IPS-20b (cell line): ENCODE data around the gene ANKRD2.
"Not testable (repeated sequence)": the region's sequence is repeated elsewhere in the genome, so short reads cannot be mapped to it uniquely, and the experiment has no call there.

Experiments used
- H3K27ac ChIP-seq: one replicate; pipeline ENCODE4 v1.5.1; 2013; ENCODE audit warnings: low read length
- H3K27me3 ChIP-seq: 2 replicates; pipeline ENCODE4 v1.6.1; 2013; ENCODE audit warnings: mild to moderate bottlenecking, low read length, inconsistent platforms; ENCODE audit not compliant: insufficient read depth
- H3K36me3 ChIP-seq: 2 replicates; pipeline ENCODE4 v1.6.1; 2013; ENCODE audit warnings: low read depth, mild to moderate bottlenecking, inconsistent platforms, low read length, moderate library complexity; ENCODE audit not compliant: insufficient read depth
- H3K4me1 ChIP-seq: 2 replicates; pipeline ENCODE4 v1.6.1; 2013; ENCODE audit warnings: mild to moderate bottlenecking, control low read depth, inconsistent platforms, low read length, moderate library complexity; ENCODE audit not compliant: insufficient read depth
- H3K4me3 ChIP-seq: 2 replicates; pipeline ENCODE4 v1.5.1; 2013; ENCODE audit warnings: mild to moderate bottlenecking, low read length, inconsistent platforms
- H3K9ac ChIP-seq: 2 replicates; pipeline ENCODE4 v1.6.1; 2013; ENCODE audit warnings: low read depth, mild to moderate bottlenecking, inconsistent platforms, low read length, moderate library complexity
- H3K9me3 ChIP-seq: 2 replicates; pipeline ENCODE4 v1.6.1; 2013; ENCODE audit warnings: mild to moderate bottlenecking, low read depth, low read length, inconsistent platforms; ENCODE audit not compliant: insufficient read depth

Gene ANKRD2

GRCh38 chr10:97564776-97565175, 7.8 kb upstream of the ANKRD2 start:
- H3K36me3 ChIP-seq = no peaks in the 10 kb centered on the region; the same call in 1 of the 2 replicates
- H3K9me3 ChIP-seq = no peaks in the 10 kb centered on the region
- no peak overlapping the region for H3K4me3 ChIP-seq
- H3K9ac ChIP-seq = no peak overlapping the region
- no peaks in the 10 kb centered on the region for H3K4me1 ChIP-seq
- H3K27me3 ChIP-seq = no peaks in the 10 kb centered on the region
- H3K27ac ChIP-seq = no peak overlapping the region

- H3K4me1 ChIP-seq = no peaks in the 10 kb centered on the region
Observed at GRCh38 chr10:97566336-97566996, 6.1 kb upstream of the ANKRD2 start.

GRCh38 chr10:97567891-97568290, 4.7 kb upstream of the ANKRD2 start:
- H3K9me3 ChIP-seq = no peaks in the 10 kb centered on the region
- H3K4me3 ChIP-seq = no peak overlapping the region
- H3K9ac ChIP-seq = no peak overlapping the region
- H3K4me1 ChIP-seq = no peaks in the 10 kb centered on the region
- no peak overlapping the region for H3K27ac ChIP-seq
- H3K27me3 ChIP-seq = no peaks in the 10 kb centered on the region
- peaks cover 4% of the 10 kb centered on the region; the same call in 1 of the 2 replicates for H3K36me3 ChIP-seq

More at GRCh38 chr10:97566336-97566996, 6.1 kb upstream of the ANKRD2 start:
- H3K27me3 ChIP-seq = no peaks in the 10 kb centered on the region
- peaks cover 4% of the 10 kb centered on the region; the same call in 1 of the 2 replicates for H3K36me3 ChIP-seq
- no peaks in the 10 kb centered on the region for H3K9me3 ChIP-seq
- H3K9ac ChIP-seq = no peak overlapping the region
- H3K4me3 ChIP-seq = no peak overlapping the region
- H3K27ac ChIP-seq = no peak overlapping the region

- no peaks in the 10 kb centered on the region for H3K27me3 ChIP-seq
- no peaks in the 10 kb centered on the region for H3K9me3 ChIP-seq
- H3K36me3 ChIP-seq = peaks cover 4% of the 10 kb centered on the region; the same call in 1 of the 2 replicates
- peaks cover 5% of the 10 kb centered on the region; the same call in 1 of the 2 replicates for H3K4me1 ChIP-seq
- no peak overlapping the region for H3K27ac ChIP-seq
- H3K4me3 ChIP-seq = no peak overlapping the region
- no peak overlapping the region for H3K9ac ChIP-seq
Observed at GRCh38 chr10:97570146-97570788, 2.3 kb upstream of the ANKRD2 start.

- Histone ChIP-seq H3K4me1 (peaks cover 5% of the 10 kb centered on the region; the same call in 1 of the 2 replicates), H3K27ac (no peak overlapping the region), H3K27me3 (no peaks in the 10 kb centered on the region), H3K4me3 (no peak overlapping the region), H3K36me3 (peaks cover 4% of the 10 kb centered on the region; the same call in 1 of the 2 replicates), H3K9me3 (no peaks in the 10 kb centered on the region), H3K9ac (no peak overlapping the region)
Observed at GRCh38 chr10:97570789-97571471, 1.6 kb upstream of the ANKRD2 start.

GRCh38 chr10:97571622-97572021, 957 bp upstream of the ANKRD2 start:
- peaks cover 5% of the 10 kb centered on the region; the same call in 1 of the 2 replicates for H3K4me1 ChIP-seq
- H3K9ac ChIP-seq = no peak overlapping the region
- peaks cover 4% of the 10 kb centered on the region; the same call in 1 of the 2 replicates for H3K36me3 ChIP-seq
- no peaks in the 10 kb centered on the region for H3K9me3 ChIP-seq
- no peak overlapping the region for H3K27ac ChIP-seq
- no peak overlapping the region for H3K4me3 ChIP-seq
- H3K27me3 ChIP-seq = no peaks in the 10 kb centered on the region

GRCh38 chr10:97573021-97573420, 442 bp downstream of the ANKRD2 start:
- H3K27me3 ChIP-seq = no peaks in the 10 kb centered on the region
- H3K9ac ChIP-seq = no peak overlapping the region
- H3K4me3 ChIP-seq = no peak overlapping the region
- H3K27ac ChIP-seq = no peak overlapping the region
- no peaks in the 10 kb centered on the region for H3K9me3 ChIP-seq
- peaks cover 5% of the 10 kb centered on the region; the same call in 1 of the 2 replicates for H3K4me1 ChIP-seq
- H3K36me3 ChIP-seq = peaks cover 4% of the 10 kb centered on the region; the same call in 1 of the 2 replicates

GRCh38 chr10:97573672-97574071, 1.1 kb downstream of the ANKRD2 start:
- H3K9me3 ChIP-seq = no peaks in the 10 kb centered on the region
- peaks cover 5% of the 10 kb centered on the region; the same call in 1 of the 2 replicates for H3K4me1 ChIP-seq
- H3K27ac ChIP-seq = no peak overlapping the region
- no peak overlapping the region for H3K4me3 ChIP-seq
- no peak overlapping the region for H3K9ac ChIP-seq
- H3K36me3 ChIP-seq = peaks cover 4% of the 10 kb centered on the region; the same call in 1 of the 2 replicates
- H3K27me3 ChIP-seq = no peaks in the 10 kb centered on the region

- H3K36me3 ChIP-seq = peaks cover 4% of the 10 kb centered on the region; the same call in 1 of the 2 replicates
Observed at GRCh38 chr10:97574374-97575126, 2.0 kb downstream of the ANKRD2 start.

GRCh38 chr10:97575127-97575668, 2.6 kb downstream of the ANKRD2 start:
- Histone ChIP-seq H3K4me1 (peaks cover 5% of the 10 kb centered on the region; the same call in 1 of the 2 replicates), H3K4me3 (no peak overlapping the region), H3K9me3 (no peaks in the 10 kb centered on the region), H3K9ac (no peak overlapping the region), H3K27me3 (no peaks in the 10 kb centered on the region), H3K36me3 (0 out of 2 replicates have a peak, but pooled peaks cover 4% of the 10 kb centered on the region), H3K27ac (no peak overlapping the region)

More at GRCh38 chr10:97574374-97575126, 2.0 kb downstream of the ANKRD2 start:
- no peaks in the 10 kb centered on the region for H3K9me3 ChIP-seq
- H3K27ac ChIP-seq = no peak overlapping the region
- H3K4me3 ChIP-seq = no peak overlapping the region
- H3K4me1 ChIP-seq = peaks cover 5% of the 10 kb centered on the region; the same call in 1 of the 2 replicates
- H3K9ac ChIP-seq = no peak overlapping the region
- H3K27me3 ChIP-seq = no peaks in the 10 kb centered on the region

- H3K27ac ChIP-seq, H3K9me3 ChIP-seq, H3K36me3 ChIP-seq, H3K4me1 ChIP-seq, H3K9ac ChIP-seq, H3K4me3 ChIP-seq, H3K27me3 ChIP-seq: not testable (repeated sequence)
Observed at GRCh38 chr10:97576487-97576886, 3.9 kb downstream of the ANKRD2 start.
